ENCODE results near the gene RYR1. TPM values are rescaled to one million over a fixed set of nuclear protein-coding genes. Genes with fewer than 3 reads are reported as not detected.

The RYR1 gene
- total and polyA plus RNA-seq, 10 of the 15 experiments (the other 5 are each of a cell fraction or from before 2014, with no cell fraction given): under 0.01 to 0.32 (median 0.07) TPM; not detected in 1

DNA sequence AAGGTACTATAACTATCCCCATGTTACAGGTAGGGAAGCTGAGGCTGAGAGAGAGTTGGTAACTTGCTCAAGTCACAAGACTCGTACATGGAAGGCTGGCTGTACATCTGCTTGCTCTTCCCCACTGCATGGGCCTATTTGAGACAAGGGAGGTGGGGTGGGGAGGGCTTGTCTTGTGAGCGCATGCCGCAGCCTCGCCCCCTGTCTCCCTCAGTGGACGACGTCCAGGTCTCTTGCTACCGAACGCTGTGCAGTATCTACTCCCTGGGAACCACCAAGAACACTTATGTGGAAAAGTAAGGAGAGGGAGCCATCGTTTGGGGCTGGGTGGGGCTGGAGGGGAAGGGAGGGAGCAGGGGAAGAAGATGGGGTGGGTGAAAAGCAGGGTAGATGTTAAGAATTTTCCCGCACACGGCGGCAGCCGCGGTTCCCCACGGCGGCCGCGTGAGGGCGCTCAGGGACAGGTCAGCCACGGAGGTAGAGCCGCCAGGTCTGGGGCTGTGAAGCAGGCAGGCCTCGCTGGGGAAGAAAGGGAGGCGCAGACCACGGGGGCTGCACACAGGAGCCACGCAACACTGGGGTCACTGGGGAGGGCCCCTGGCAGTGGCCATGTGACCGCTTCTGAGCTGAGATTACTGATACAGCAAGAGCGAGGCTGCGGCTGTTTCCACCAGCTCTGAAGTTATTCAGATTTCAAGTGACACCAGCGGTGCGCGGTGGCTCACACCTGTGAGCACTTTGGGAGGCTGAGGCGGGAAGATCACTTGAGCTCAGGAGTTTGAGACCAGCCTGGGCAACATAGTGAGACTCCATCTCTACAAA lies 81.5 kb downstream of the RYR1 start (continued):
- peak; percentile 90 for TF ChIP-seq ZBTB33 (IDR thresholded peaks at IDR 0.05)
- TF ChIP-seq DPF2 (IDR thresholded peaks at IDR 0.05): 0 out of 2 replicates have a peak, but pooled peaks have one; percentile 25
- 0 out of 3 replicates have a peak, but pooled peaks have one; percentile 23 for TF ChIP-seq POU2F2 (IDR thresholded peaks at IDR 0.05; ENCODE audit: borderline replicate concordance, low read depth, low read length)
- peak; percentile 84 for TF ChIP-seq MLLT1 (IDR thresholded peaks at IDR 0.05)
- TF ChIP-seq, protein P1, sequence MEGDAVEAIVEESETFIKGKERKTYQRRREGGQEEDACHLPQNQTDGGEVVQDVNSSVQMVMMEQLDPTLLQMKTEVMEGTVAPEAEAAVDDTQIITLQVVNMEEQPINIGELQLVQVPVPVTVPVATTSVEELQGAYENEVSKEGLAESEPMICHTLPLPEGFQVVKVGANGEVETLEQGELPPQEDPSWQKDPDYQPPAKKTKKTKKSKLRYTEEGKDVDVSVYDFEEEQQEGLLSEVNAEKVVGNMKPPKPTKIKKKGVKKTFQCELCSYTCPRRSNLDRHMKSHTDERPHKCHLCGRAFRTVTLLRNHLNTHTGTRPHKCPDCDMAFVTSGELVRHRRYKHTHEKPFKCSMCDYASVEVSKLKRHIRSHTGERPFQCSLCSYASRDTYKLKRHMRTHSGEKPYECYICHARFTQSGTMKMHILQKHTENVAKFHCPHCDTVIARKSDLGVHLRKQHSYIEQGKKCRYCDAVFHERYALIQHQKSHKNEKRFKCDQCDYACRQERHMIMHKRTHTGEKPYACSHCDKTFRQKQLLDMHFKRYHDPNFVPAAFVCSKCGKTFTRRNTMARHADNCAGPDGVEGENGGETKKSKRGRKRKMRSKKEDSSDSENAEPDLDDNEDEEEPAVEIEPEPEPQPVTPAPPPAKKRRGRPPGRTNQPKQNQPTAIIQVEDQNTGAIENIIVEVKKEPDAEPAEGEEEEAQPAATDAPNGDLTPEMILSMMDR (IDR thresholded peaks at IDR 0.05 in 2 of 3, conservative IDR thresholded peaks at IDR 0.05 in 1 of 3; ENCODE audit: control insufficient read depth in 2 of 3, extremely low read depth in 1 of 3, insufficient read depth in 1 of 3, low read depth in 3 of 3, low read length in 3 of 3): peak; percentile 89 to 98 (median 90); a peak in 5 of 6 replicates
- TF ChIP-seq CUX1 (IDR thresholded peaks at IDR 0.05; ENCODE audit: insufficient replicate concordance, low read depth, low read length): no peak
- TF ChIP-seq TARDBP (IDR thresholded peaks at IDR 0.05; ENCODE audit: borderline replicate concordance): 0 out of 2 replicates have a peak, but pooled peaks have one; percentile 12
- peak in 1 of 2 experiments; percentile 17; a peak in 1 of 3 replicates for TF ChIP-seq EGR1 (IDR thresholded peaks at IDR 0.05; ENCODE audit: borderline replicate concordance in 1 of 2, low read depth in 2 of 2, low read length in 2 of 2)
- TF ChIP-seq CBX5 (IDR thresholded peaks at IDR 0.05; ENCODE audit: low read depth): no peak
- TF ChIP-seq SMC3 (IDR thresholded peaks at IDR 0.05; ENCODE audit: borderline replicate concordance, low read length): peak; percentile 79
- TF ChIP-seq, protein P2, sequence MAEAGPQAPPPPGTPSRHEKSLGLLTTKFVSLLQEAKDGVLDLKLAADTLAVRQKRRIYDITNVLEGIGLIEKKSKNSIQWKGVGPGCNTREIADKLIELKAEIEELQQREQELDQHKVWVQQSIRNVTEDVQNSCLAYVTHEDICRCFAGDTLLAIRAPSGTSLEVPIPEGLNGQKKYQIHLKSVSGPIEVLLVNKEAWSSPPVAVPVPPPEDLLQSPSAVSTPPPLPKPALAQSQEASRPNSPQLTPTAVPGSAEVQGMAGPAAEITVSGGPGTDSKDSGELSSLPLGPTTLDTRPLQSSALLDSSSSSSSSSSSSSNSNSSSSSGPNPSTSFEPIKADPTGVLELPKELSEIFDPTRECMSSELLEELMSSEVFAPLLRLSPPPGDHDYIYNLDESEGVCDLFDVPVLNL (IDR thresholded peaks at IDR 0.05; ENCODE audit: low read depth, low read length): no peak
- TF ChIP-seq STAT1 (conservative IDR thresholded peaks at IDR 0.05): no peak
- TF ChIP-seq CREB1 (IDR thresholded peaks at IDR 0.05; ENCODE audit: low read depth): no peak
- peak; percentile 64; the same call in 1 of the 2 replicates for TF ChIP-seq YY1 (IDR thresholded peaks at IDR 0.05; ENCODE audit: low read depth, low read length)
